ENCODE results near the gene TEAD1.

Gene TEAD1

GRCh38 chr11:12789054-12789453, 114.8 kb downstream of the TEAD1 start:
- DNase-seq (ENCODE audit: low spot score), result no peak

- no peak for DNase-seq (ENCODE audit: low spot score)
These were observed 115.5 kb downstream of the TEAD1 start for GRCh38 chr11:12789596-12790215.

- DNase-seq (ENCODE audit: low spot score), result no peak
These were observed 116.8 kb downstream of the TEAD1 start for GRCh38 chr11:12790861-12791616.

- DNase-seq (ENCODE audit: low spot score), result no peak
These were observed 117.8 kb downstream of the TEAD1 start for GRCh38 chr11:12792018-12792417.

GRCh38 chr11:12792590-12792989, 118.4 kb downstream of the TEAD1 start:
- DNase-seq (ENCODE audit: low spot score), result no peak

GRCh38 chr11:12793065-12793464, 118.8 kb downstream of the TEAD1 start:
- DNase-seq (ENCODE audit: low spot score), result no peak

GRCh38 chr11:12793506-12793905, 119.3 kb downstream of the TEAD1 start:
- no peak for DNase-seq (ENCODE audit: low spot score)

- DNase-seq (ENCODE audit: low spot score), result no peak
These were observed 120.5 kb downstream of the TEAD1 start for GRCh38 chr11:12794576-12795230.

- no peak for DNase-seq (ENCODE audit: low spot score)
These were observed 123.8 kb downstream of the TEAD1 start for GRCh38 chr11:12797996-12798395.

GRCh38 chr11:12798609-12799011, 124.4 kb downstream of the TEAD1 start:
- DNase-seq (ENCODE audit: low spot score), result no peak

- no peak for DNase-seq (ENCODE audit: low spot score)
These were observed 125.2 kb downstream of the TEAD1 start for GRCh38 chr11:12799334-12799835.

GRCh38 chr11:12800032-12800671, 125.9 kb downstream of the TEAD1 start:
- no peak for DNase-seq (ENCODE audit: low spot score)

GRCh38 chr11:12800871-12801270, 126.7 kb downstream of the TEAD1 start:
- DNase-seq (ENCODE audit: low spot score), result no peak

- no peak for DNase-seq (ENCODE audit: low spot score)
These were observed 127.8 kb downstream of the TEAD1 start for GRCh38 chr11:12801976-12802375.

GRCh38 chr11:12802418-12803085, 128.3 kb downstream of the TEAD1 start:
- DNase-seq (ENCODE audit: low spot score), result no peak

- no peak for DNase-seq (ENCODE audit: low spot score)
These were observed 129.0 kb downstream of the TEAD1 start for GRCh38 chr11:12803086-12803826.

- DNase-seq (ENCODE audit: low spot score), result no peak
These were observed 131.9 kb downstream of the TEAD1 start for GRCh38 chr11:12806113-12806512.

GRCh38 chr11:12807621-12808020, 133.4 kb downstream of the TEAD1 start:
- no peak for DNase-seq (ENCODE audit: low spot score)

- DNase-seq (ENCODE audit: low spot score), result no peak
These were observed 134.3 kb downstream of the TEAD1 start for GRCh38 chr11:12808519-12808918.

GRCh38 chr11:12809364-12809763, 135.1 kb downstream of the TEAD1 start:
- no peak for DNase-seq (ENCODE audit: low spot score)

GRCh38 chr11:12809864-12810567, 135.8 kb downstream of the TEAD1 start:
- no peak for DNase-seq (ENCODE audit: low spot score)
